K562 treated with DMSO at 1 percent for 12 hours (cell line): ENCODE data around the gene ZBTB8OS. TPM values are rescaled to one million over a fixed set of nuclear protein-coding genes. Genes with fewer than 3 reads are reported as not detected.

Experiments
- total RNA-seq: library from RNA; unstranded; fragments of 300-600 nt; gene quantifications from 2 replicates; pipeline ENCODE4 v1.2.3, GENCODE V29; 2022; ENCODE audit not compliant: insufficient read depth

Gene ZBTB8OS
- total RNA-seq, result 38.8 and 40.0 TPM in 2 replicates

GRCh38 chr1:32650248-32650751 lies at the start of gene ZBTB8OS:
TSS of gene ZBTB8OS (minus strand) at chr1:32650550. CDS start at chr1:32650529, 21 bp downstream.

DNA sequence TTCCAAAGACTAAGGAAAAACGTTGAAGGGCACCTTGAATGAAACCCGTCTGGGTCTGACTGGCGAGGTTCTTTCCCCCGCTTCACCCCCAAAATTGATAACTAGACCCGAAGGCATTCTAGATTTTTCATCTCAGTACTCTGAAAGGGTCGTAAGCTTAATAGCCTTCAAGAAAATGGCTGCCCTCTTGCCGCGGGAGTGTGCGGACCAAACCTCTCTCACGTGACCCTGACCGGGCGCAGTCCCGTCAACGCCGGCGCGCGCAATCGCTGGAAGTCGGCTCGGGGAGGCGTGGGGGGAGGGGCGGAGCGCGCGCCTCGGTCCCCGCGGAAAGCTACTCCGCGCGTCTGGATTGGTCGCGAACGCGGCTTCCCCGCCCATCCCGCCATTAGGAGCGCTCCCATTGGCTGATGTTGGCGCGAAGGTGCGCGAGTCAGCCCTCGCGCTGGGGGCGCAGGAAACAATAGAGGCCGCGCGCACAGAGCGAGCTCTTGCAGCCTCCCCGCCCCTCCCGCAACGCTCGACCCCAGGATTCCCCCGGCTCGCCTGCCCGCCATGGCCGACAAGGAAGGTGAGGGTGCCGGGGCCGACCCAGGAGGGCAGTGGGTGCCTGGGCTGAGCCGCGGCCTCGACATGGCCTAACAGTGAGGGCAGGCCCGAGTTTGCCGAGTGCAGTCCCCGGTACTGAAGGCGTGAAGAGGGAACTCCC lies 556 bp upstream of the ZBTB8OS start, which contains the start of gene RBBP4:
Gene RBBP4 (plus strand): TSS at position 457 of the 709 bp plus-strand sequence. CDS start 99 bp downstream, at position 556.

Other genes with a start within 250 kb of the ZBTB8OS start
- not detected in 2 replicates for gene ZBTB8B, start 185.5 kb downstream of the ZBTB8OS start, total RNA-seq
- not detected in 2 replicates for gene ZBTB8A, start 111.1 kb downstream of the ZBTB8OS start, total RNA-seq
- 128 and 292 TPM in 2 replicates for gene RBBP4, start 658 bp upstream of the ZBTB8OS start, total RNA-seq
- 0.36 and 0.60 TPM in 2 replicates for gene SYNC, start 52.2 kb upstream of the ZBTB8OS start, total RNA-seq
- gene YARS1, start 166.8 kb upstream of the ZBTB8OS start, total RNA-seq, result 234 and 408 TPM in 2 replicates
- 6.7 and 16.1 TPM in 2 replicates for gene S100PBP, start 167.1 kb upstream of the ZBTB8OS start, total RNA-seq
- not detected in 2 replicates for gene FNDC5, start 220.4 kb upstream of the ZBTB8OS start, total RNA-seq
- not detected in 2 replicates for gene HPCA, start 235.9 kb upstream of the ZBTB8OS start, total RNA-seq